CD4-positive, alpha-beta T cell treated with Interleukin-2 at 100 ng/mL for 4 hours (primary cell): ENCODE data around the gene CBX3.
"Not testable (repeated sequence)": the region's sequence is repeated elsewhere in the genome, so short reads cannot be mapped to it uniquely, and the experiment has no call there.

Experiments
- DNase-seq: peaks from one replicate; pipeline ENCODE4 v3.0.0-alpha.2; 2020; ENCODE audit warnings: low spot score

The CBX3 gene

GRCh38 chr7:26170663-26171062 is 30.9 kb upstream of the CBX3 start:
- no peak for DNase-seq

GRCh38 chr7:26171601-26172000 is 29.9 kb upstream of the CBX3 start:
- DNase-seq, result no peak

- DNase-seq, result no peak
These were observed 29.5 kb upstream of the CBX3 start for GRCh38 chr7:26172048-26172447.

- not testable (repeated sequence) for DNase-seq
These were observed 25.6 kb upstream of the CBX3 start for GRCh38 chr7:26175903-26176302.

GRCh38 chr7:26176696-26177095 is 24.8 kb upstream of the CBX3 start:
- DNase-seq, result not testable (repeated sequence)

GRCh38 chr7:26177269-26177668 is 24.3 kb upstream of the CBX3 start:
- DNase-seq, result not testable (repeated sequence)

- no peak for DNase-seq
These were observed 23.1 kb upstream of the CBX3 start for GRCh38 chr7:26178272-26178960.

GRCh38 chr7:26179422-26179821 is 22.1 kb upstream of the CBX3 start:
- no peak for DNase-seq

GRCh38 chr7:26179826-26180497 is 21.6 kb upstream of the CBX3 start:
- no peak for DNase-seq

- DNase-seq, result no peak
These were observed 20.8 kb upstream of the CBX3 start for GRCh38 chr7:26180792-26181198.

GRCh38 chr7:26181474-26182227 is 19.9 kb upstream of the CBX3 start:
- no peak for DNase-seq

GRCh38 chr7:26182283-26182682 is 19.3 kb upstream of the CBX3 start:
- DNase-seq, result no peak

- DNase-seq, result no peak
These were observed 18.8 kb upstream of the CBX3 start for GRCh38 chr7:26182706-26183105.

GRCh38 chr7:26183545-26184280 is 17.8 kb upstream of the CBX3 start:
- no peak for DNase-seq

- DNase-seq, result not testable (repeated sequence)
These were observed 17.1 kb upstream of the CBX3 start for GRCh38 chr7:26184281-26185101.

- no peak for DNase-seq
These were observed 16.3 kb upstream of the CBX3 start for GRCh38 chr7:26185131-26185843.

GRCh38 chr7:26185844-26186180 is 15.7 kb upstream of the CBX3 start:
- no peak for DNase-seq

GRCh38 chr7:26186364-26187311 is 14.9 kb upstream of the CBX3 start:
- no peak for DNase-seq

- no peak for DNase-seq
These were observed 14.0 kb upstream of the CBX3 start for GRCh38 chr7:26187380-26188205.
